Measurements from ENCODE around the gene AP4S1. TPM values are rescaled to one million over a fixed set of nuclear protein-coding genes. Genes with fewer than 3 reads are reported as not detected.

Gene AP4S1
- total RNA-seq, 1 experiment from 2014 or later: 3.3 TPM

GRCh38 chr14:31139301-31139847 lies 113.9 kb downstream of the AP4S1 start:
- BruUV-seq (replicated peaks): no TSS peak
- no peak overlapping the region for H3K4me3 ChIP-seq (ENCODE audit: low read depth in 2 of 2, low read length in 2 of 2)
- TF ChIP-seq CTCF (IDR thresholded peaks at IDR 0.05): no peak
- TF ChIP-seq SIN3A (IDR thresholded peaks at IDR 0.05; ENCODE audit: borderline replicate concordance, insufficient read depth, low read depth, low read length): no peak
- TF ChIP-seq POLR2AphosphoS5 (IDR thresholded peaks at IDR 0.05; ENCODE audit: low read depth, low read length): no peak
- TF ChIP-seq REST (IDR thresholded peaks at IDR 0.05; ENCODE audit: insufficient read depth in 1 of 2, low read depth in 2 of 2, low read length in 1 of 2): no peak
- TF ChIP-seq TCF7L2 (IDR thresholded peaks at IDR 0.05; ENCODE audit: low read depth, low read length): no peak
- no peaks in the 10 kb centered on the region for H3K4me1 ChIP-seq (ENCODE audit: control insufficient read depth, insufficient read depth, low read length)
- DNase-seq (ENCODE audit: low read depth, low spot score) (no peak), ATAC-seq (no peak)
- POLR2A ChIA-PET: no interaction called here
- in situ Hi-C loops (cut with HindIII; ENCODE audit: low pct_unique_long_range_greater_than_20kb, low sequenced_read_pairs) (no loop called here), intact Hi-C loops (cut with micrococcal nuclease; ENCODE audit: unreplicated experiment) (no loop called here)
- no peaks in the 10 kb centered on the region for H3K9me3 ChIP-seq (ENCODE audit: control insufficient read depth, insufficient read depth, low read depth, low read length)
- CTCF ChIA-PET: no interaction called here
- H3K36me3 ChIP-seq (ENCODE audit: control insufficient read depth, insufficient read depth, low read length): peaks cover 37% of the 10 kb centered on the region
- no peaks in the 10 kb centered on the region for H3K27me3 ChIP-seq (ENCODE audit: control insufficient read depth, insufficient read depth, low read length)
- H3K27ac ChIP-seq (ENCODE audit: low read length): no peak overlapping the region

GRCh38 chr14:31142455-31143087 lies 117.1 kb downstream of the AP4S1 start:
- peaks cover 29% of the 10 kb centered on the region for H3K36me3 ChIP-seq (ENCODE audit: control insufficient read depth, insufficient read depth, low read length)
- H3K4me1 ChIP-seq (ENCODE audit: control insufficient read depth, insufficient read depth, low read length): no peaks in the 10 kb centered on the region
- POLR2A ChIA-PET: no interaction called here
- CTCF ChIA-PET: no interaction called here
- DNase-seq (ENCODE audit: low read depth, low spot score) (no peak), ATAC-seq (no peak)
- H3K4me3 ChIP-seq (ENCODE audit: low read depth in 2 of 2, low read length in 2 of 2): no peak overlapping the region
- H3K27me3 ChIP-seq (ENCODE audit: control insufficient read depth, insufficient read depth, low read length): no peaks in the 10 kb centered on the region
- TF ChIP-seq TCF7L2 (IDR thresholded peaks at IDR 0.05; ENCODE audit: low read depth, low read length) (no peak), REST (IDR thresholded peaks at IDR 0.05; ENCODE audit: insufficient read depth in 1 of 2, low read depth in 2 of 2, low read length in 1 of 2) (no peak), CTCF (IDR thresholded peaks at IDR 0.05) (no peak), POLR2AphosphoS5 (IDR thresholded peaks at IDR 0.05; ENCODE audit: low read depth, low read length) (no peak), SIN3A (IDR thresholded peaks at IDR 0.05; ENCODE audit: borderline replicate concordance, insufficient read depth, low read depth, low read length) (no peak)
- H3K9me3 ChIP-seq (ENCODE audit: control insufficient read depth, insufficient read depth, low read depth, low read length): no peaks in the 10 kb centered on the region
- in situ Hi-C loops (cut with HindIII; ENCODE audit: low pct_unique_long_range_greater_than_20kb, low sequenced_read_pairs) (no loop called here), intact Hi-C loops (cut with micrococcal nuclease; ENCODE audit: unreplicated experiment) (no loop called here)
- no peak overlapping the region for H3K27ac ChIP-seq (ENCODE audit: low read length)
- no TSS peak for BruUV-seq (replicated peaks)

Data from Panc1 (cell line).